Neuron (in vitro differentiated cells): ENCODE results near the gene CCDC91.
"Not testable (repeated sequence)": the region's sequence is repeated elsewhere in the genome, so short reads cannot be mapped to it uniquely, and the experiment has no call there.

ENCODE experiments used
- H2AFZ ChIP-seq: one replicate; pipeline ENCODE4 v1.6.1; 2013; ENCODE audit warnings: low read depth, mild to moderate bottlenecking, inconsistent platforms, low read length, moderate library complexity
- H3K27me3 ChIP-seq: one replicate; pipeline ENCODE4 v1.6.1; 2013; ENCODE audit warnings: low read length; ENCODE audit not compliant: insufficient read depth
- H3K36me3 ChIP-seq: one replicate; pipeline ENCODE4 v1.6.1; 2013; ENCODE audit warnings: low read length; ENCODE audit not compliant: insufficient read depth
- H3K4me1 ChIP-seq: one replicate; pipeline ENCODE4 v1.6.1; 2013; ENCODE audit warnings: low read length; ENCODE audit not compliant: insufficient read depth
- H3K4me3 ChIP-seq: 2 replicates; pipeline ENCODE4 v1.5.1; 2013; ENCODE audit warnings: mild to moderate bottlenecking, low read length, moderate library complexity
- H3K9me3 ChIP-seq: one replicate; pipeline ENCODE4 v1.6.1; 2013; ENCODE audit warnings: low read length

Gene CCDC91

GRCh38 chr12:28243310-28243633, 53.0 kb downstream of the CCDC91 start:
- H3K4me1 ChIP-seq: no peaks in the 10 kb centered on the region
- no peaks in the 10 kb centered on the region for H3K36me3 ChIP-seq
- no peak overlapping the region for H3K4me3 ChIP-seq
- H3K27me3 ChIP-seq: no peaks in the 10 kb centered on the region
- no peaks in the 10 kb centered on the region for H3K9me3 ChIP-seq
- H2AFZ ChIP-seq: no peak overlapping the region

GRCh38 chr12:28247806-28248205, 57.5 kb downstream of the CCDC91 start:
- Histone ChIP-seq H2AFZ (no peak overlapping the region), H3K4me3 (no peak overlapping the region), H3K27me3 (no peaks in the 10 kb centered on the region), H3K4me1 (peaks cover 7% of the 10 kb centered on the region), H3K9me3 (no peaks in the 10 kb centered on the region), H3K36me3 (no peaks in the 10 kb centered on the region)

- H3K36me3 ChIP-seq: no peaks in the 10 kb centered on the region
- no peaks in the 10 kb centered on the region for H3K27me3 ChIP-seq
- no peak overlapping the region for H3K4me3 ChIP-seq
- H2AFZ ChIP-seq: no peak overlapping the region
- peaks cover 7% of the 10 kb centered on the region for H3K4me1 ChIP-seq
- no peaks in the 10 kb centered on the region for H3K9me3 ChIP-seq
Measured at GRCh38 chr12:28248555-28249145, 58.4 kb downstream of the CCDC91 start.

- Histone ChIP-seq H2AFZ (no peak overlapping the region), H3K4me3 (no peak overlapping the region)
Measured at GRCh38 chr12:28253161-28253641, 62.9 kb downstream of the CCDC91 start.

GRCh38 chr12:28257411-28257810, 67.2 kb downstream of the CCDC91 start:
- H3K4me1 ChIP-seq: no peaks in the 10 kb centered on the region
- H3K4me3 ChIP-seq: no peak overlapping the region
- no peaks in the 10 kb centered on the region for H3K9me3 ChIP-seq
- H2AFZ ChIP-seq: no peak overlapping the region
- H3K27me3 ChIP-seq: no peaks in the 10 kb centered on the region
- no peaks in the 10 kb centered on the region for H3K36me3 ChIP-seq

More at GRCh38 chr12:28253161-28253641, 62.9 kb downstream of the CCDC91 start:
- no peaks in the 10 kb centered on the region for H3K36me3 ChIP-seq
- H3K9me3 ChIP-seq: no peaks in the 10 kb centered on the region
- peaks cover 7% of the 10 kb centered on the region for H3K4me1 ChIP-seq
- no peaks in the 10 kb centered on the region for H3K27me3 ChIP-seq

DNA sequence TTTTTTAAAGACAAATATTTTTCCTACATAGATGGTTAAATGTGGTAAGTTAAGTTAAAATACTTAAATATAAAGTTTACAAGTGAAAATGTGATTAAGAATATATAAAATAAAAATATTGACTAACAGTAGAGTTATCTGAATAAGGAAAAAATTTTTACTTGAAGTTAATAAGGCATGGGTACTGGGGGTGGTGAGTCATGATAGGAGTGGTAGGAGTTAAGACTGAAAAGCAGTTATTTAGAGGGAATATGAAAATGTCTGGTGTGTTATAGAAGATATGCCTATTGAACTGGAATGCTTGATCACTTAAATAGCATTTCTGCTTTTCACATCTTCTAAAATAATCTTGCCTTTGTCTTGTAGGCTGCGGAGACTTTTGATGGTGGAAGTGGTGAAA, 68.7 kb downstream of the CCDC91 start:
- H2AFZ ChIP-seq: no peak overlapping the region
- no peaks in the 10 kb centered on the region for H3K9me3 ChIP-seq
- H3K4me3 ChIP-seq: no peak overlapping the region

GRCh38 chr12:28265435-28266042, 75.3 kb downstream of the CCDC91 start:
- H3K4me3 ChIP-seq: no peak overlapping the region
- no peaks in the 10 kb centered on the region for H3K4me1 ChIP-seq
- H3K36me3 ChIP-seq: no peaks in the 10 kb centered on the region
- no peaks in the 10 kb centered on the region for H3K27me3 ChIP-seq
- no peak overlapping the region for H2AFZ ChIP-seq
- H3K9me3 ChIP-seq: no peaks in the 10 kb centered on the region

More for the DNA sequence above, 68.7 kb downstream of the CCDC91 start:
- no peaks in the 10 kb centered on the region for H3K36me3 ChIP-seq
- no peaks in the 10 kb centered on the region for H3K27me3 ChIP-seq
- H3K4me1 ChIP-seq: no peaks in the 10 kb centered on the region

- not testable (repeated sequence) for H3K9me3 ChIP-seq, H3K36me3 ChIP-seq, H3K4me3 ChIP-seq, H2AFZ ChIP-seq, H3K27me3 ChIP-seq, H3K4me1 ChIP-seq
Measured at GRCh38 chr12:28267920-28268607, 77.8 kb downstream of the CCDC91 start.

DNA sequence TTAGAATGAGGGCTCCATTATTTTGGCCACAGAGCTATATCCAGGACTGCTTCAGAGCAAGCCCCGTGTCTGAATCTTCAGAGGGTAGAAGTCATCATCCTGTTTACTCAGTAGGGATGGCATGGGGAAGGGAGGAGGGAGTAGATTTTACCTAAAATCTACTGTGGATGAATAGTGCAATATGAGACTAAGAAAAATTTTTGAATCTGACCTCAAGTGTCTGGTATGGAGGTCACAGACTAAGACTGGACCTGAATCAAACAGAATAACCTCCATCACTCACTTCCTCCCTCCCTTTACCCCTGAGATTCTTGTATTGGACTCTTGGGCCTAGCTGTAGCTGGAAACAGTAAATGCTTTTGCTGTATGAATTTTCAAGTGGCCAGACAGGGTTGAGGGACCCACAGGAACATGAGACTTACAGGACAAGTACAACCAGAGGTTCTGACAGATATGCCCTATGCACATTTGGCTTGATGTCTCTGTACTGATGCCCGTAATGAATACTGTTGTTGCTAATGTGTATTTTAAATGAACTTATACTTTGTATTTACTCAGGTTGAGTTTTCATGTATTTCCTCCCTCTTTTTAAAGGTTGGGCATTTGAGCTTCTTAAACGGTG, 78.5 kb downstream of the CCDC91 start:
- Histone ChIP-seq H3K27me3 (no peaks in the 10 kb centered on the region), H3K4me3 (no peak overlapping the region), H3K4me1 (no peaks in the 10 kb centered on the region), H3K9me3 (no peaks in the 10 kb centered on the region), H2AFZ (no peak overlapping the region), H3K36me3 (no peaks in the 10 kb centered on the region)

DNA sequence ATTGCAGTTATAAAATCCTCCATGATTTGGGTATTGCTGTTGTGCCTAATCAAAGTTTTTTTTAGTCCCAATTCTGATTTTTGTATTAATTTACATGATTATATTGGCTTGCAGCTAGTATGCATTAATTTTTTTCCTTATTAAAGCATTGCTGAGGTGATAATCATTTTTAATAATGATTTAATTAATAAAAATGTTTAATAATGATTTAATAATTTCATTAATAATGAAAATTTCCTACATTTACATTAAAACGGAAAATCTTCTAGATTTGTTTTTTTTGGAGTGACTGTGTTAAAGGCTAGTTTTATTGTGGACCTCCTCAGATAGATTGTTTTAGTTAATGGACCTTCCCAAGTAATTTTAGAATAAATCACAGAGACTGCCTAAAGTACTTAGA, 79.6 kb downstream of the CCDC91 start:
- H3K4me1 ChIP-seq: no peaks in the 10 kb centered on the region
- H2AFZ ChIP-seq: no peak overlapping the region
- H3K27me3 ChIP-seq: no peaks in the 10 kb centered on the region
- H3K9me3 ChIP-seq: no peaks in the 10 kb centered on the region
- H3K36me3 ChIP-seq: no peaks in the 10 kb centered on the region
- H3K4me3 ChIP-seq: no peak overlapping the region

DNA sequence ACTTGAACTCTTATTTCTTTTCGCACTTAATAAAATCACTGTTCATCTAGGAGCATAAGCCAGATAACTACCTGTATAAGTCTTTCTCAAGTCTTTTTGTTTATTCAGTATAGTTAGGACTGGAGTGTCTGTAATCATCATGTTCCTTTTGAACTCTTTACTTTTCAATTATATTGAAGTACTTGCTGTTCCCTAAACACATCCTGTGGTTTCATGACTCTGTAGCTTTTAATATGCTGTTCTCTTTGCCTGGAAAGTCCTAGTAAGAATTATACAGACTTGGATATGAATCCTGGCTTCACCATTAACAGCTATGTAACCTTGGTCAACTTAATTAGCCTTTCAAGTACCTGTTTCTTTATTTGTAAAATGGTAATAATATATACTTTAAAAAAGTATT, 88.2 kb downstream of the CCDC91 start:
- no peaks in the 10 kb centered on the region for H3K27me3 ChIP-seq
- H3K4me3 ChIP-seq: no peak overlapping the region
- H3K4me1 ChIP-seq: no peaks in the 10 kb centered on the region
- H2AFZ ChIP-seq: no peak overlapping the region
- no peaks in the 10 kb centered on the region for H3K36me3 ChIP-seq
- H3K9me3 ChIP-seq: no peaks in the 10 kb centered on the region

GRCh38 chr12:28278960-28279359, 88.7 kb downstream of the CCDC91 start:
- H3K4me3 ChIP-seq: no peak overlapping the region

GRCh38 chr12:28286352-28286751, 96.1 kb downstream of the CCDC91 start:
- Histone ChIP-seq H3K4me1 (no peaks in the 10 kb centered on the region), H3K4me3 (no peak overlapping the region), H3K9me3 (peaks cover 2% of the 10 kb centered on the region), H3K27me3 (no peaks in the 10 kb centered on the region), H3K36me3 (no peaks in the 10 kb centered on the region), H2AFZ (no peak overlapping the region)

More at GRCh38 chr12:28278960-28279359, 88.7 kb downstream of the CCDC91 start:
- Histone ChIP-seq H3K27me3 (no peaks in the 10 kb centered on the region), H3K4me1 (no peaks in the 10 kb centered on the region), H3K36me3 (no peaks in the 10 kb centered on the region), H3K9me3 (no peaks in the 10 kb centered on the region), H2AFZ (no peak overlapping the region)
